Peyer's patch (tissue), 4 donors: ENCODE measurements around the gene LAP3. TPM values are rescaled to one million over a fixed set of nuclear protein-coding genes. Genes with fewer than 3 reads are reported as not detected.
"Not testable (repeated sequence)": the region's sequence is repeated elsewhere in the genome, so short reads cannot be mapped to it uniquely, and the experiment has no call there.

ENCODE experiments used
- DNase-seq, 3 donors: peaks; one replicate each; pipeline ENCODE4 v3.0.0-alpha.2; 2017 to 2019
- H3K27ac ChIP-seq, 4 donors: fragments of 200-600 bp; sonication (generic); one replicate each; pipeline ENCODE4 v1.5.1; 2016 to 2019
- H3K27me3 ChIP-seq, 2 donors: fragments of 200-600 bp; sonication (generic); one replicate each; pipeline ENCODE4 v1.5.1; 2019
- H3K36me3 ChIP-seq, 3 donors: fragments of 200-600 bp; sonication (generic); one replicate each; pipeline ENCODE4 v1.5.1; 2016 to 2019
- H3K4me1 ChIP-seq, 4 donors: fragments of 200-600 bp; sonication (generic); one replicate each; pipeline ENCODE4 v1.5.1; 2016 to 2019
- H3K4me3 ChIP-seq, 4 donors: fragments of 200-600 bp; sonication (generic); 1 replicate in 3 of 4; 2 replicates in 1 of 4; pipeline ENCODE4 v1.5.1; 2016 to 2019; ENCODE audit warnings: mild to moderate bottlenecking in 1 of 4
- H3K9me3 ChIP-seq, 4 donors: fragments of 200-600 bp; sonication (generic); one replicate each; pipeline ENCODE4 v1.5.1; 2016 to 2019; ENCODE audit warnings: mild to moderate bottlenecking in 1 of 4
- CTCF ChIP-seq, 6 experiments: fragments of 450-650 bp in 4 of 6; fragments of 200-600 bp in 2 of 6; sonication (generic) in 1 of 6; IDR thresholded peaks; one replicate each; pipeline ENCODE4 v1.5.1; 2017 to 2019; ENCODE audit warnings: antibody characterized with exemption in 6 of 6, mild to moderate bottlenecking in 3 of 6, moderate library complexity in 1 of 6
- POLR2A ChIP-seq, 2 donors: fragments of 450-650 bp; IDR thresholded peaks; one replicate each; pipeline ENCODE4 v1.5.1; 2017; ENCODE audit warnings: antibody characterized with exemption in 2 of 2, mild to moderate bottlenecking in 2 of 2, moderate library complexity in 2 of 2
- total RNA-seq, 4 donors: library from RNA; depleted of rRNA; stranded (reverse); fragments of >200 nt; gene quantifications; one replicate each; pipeline ENCODE4 v1.1.0, GENCODE V29; 2016

The LAP3 gene
- total RNA-seq, 4 donors from 2014 or later: 41.4 to 79.2 (median 67.4) TPM

GRCh38 chr4:17535242-17535641 lies 41.8 kb upstream of the LAP3 start:
- H3K27me3 ChIP-seq: no peaks in the 10 kb centered on the region
- H3K27ac ChIP-seq: no peak overlapping the region
- H3K4me1 ChIP-seq: no peaks in the 10 kb centered on the region
- H3K36me3 ChIP-seq: no peaks in the 10 kb centered on the region
- TF ChIP-seq POLR2A (IDR thresholded peaks at IDR 0.05) (no peak), CTCF (IDR thresholded peaks at IDR 0.05) (no peak)
- DNase-seq: no peak
- H3K4me3 ChIP-seq: no peak overlapping the region
- H3K9me3 ChIP-seq: no peaks in the 10 kb centered on the region

- TF ChIP-seq POLR2A (IDR thresholded peaks at IDR 0.05) (no peak), CTCF (IDR thresholded peaks at IDR 0.05) (no peak)
- H3K36me3 ChIP-seq: no peaks in the 10 kb centered on the region
- no peak overlapping the region for H3K27ac ChIP-seq
- H3K4me3 ChIP-seq: no peak overlapping the region
- no peaks in the 10 kb centered on the region for H3K4me1 ChIP-seq
- H3K27me3 ChIP-seq: no peaks in the 10 kb centered on the region
- no peak for DNase-seq
- no peaks in the 10 kb centered on the region for H3K9me3 ChIP-seq
These were observed 41.1 kb upstream of the LAP3 start for GRCh38 chr4:17535906-17536305.

- H3K27ac ChIP-seq, H3K4me3 ChIP-seq, H3K4me1 ChIP-seq, H3K36me3 ChIP-seq, H3K27me3 ChIP-seq, H3K9me3 ChIP-seq, DNase-seq: not testable (repeated sequence)
These were observed 39.9 kb upstream of the LAP3 start for GRCh38 chr4:17537060-17537459.

GRCh38 chr4:17544205-17544604 lies 32.8 kb upstream of the LAP3 start:
- TF ChIP-seq POLR2A (IDR thresholded peaks at IDR 0.05) (no peak), CTCF (IDR thresholded peaks at IDR 0.05) (no peak)
- no peak for DNase-seq

GRCh38 chr4:17544831-17545234 lies 32.2 kb upstream of the LAP3 start:
- Histone ChIP-seq H3K4me1 (no peaks in the 10 kb centered on the region), H3K9me3 (no peaks in the 10 kb centered on the region), H3K4me3 (no peak overlapping the region), H3K27ac (no peak overlapping the region), H3K27me3 (no peaks in the 10 kb centered on the region), H3K36me3 (no peaks in the 10 kb centered on the region)
- TF ChIP-seq CTCF (IDR thresholded peaks at IDR 0.05): no peak
- TF ChIP-seq POLR2A (IDR thresholded peaks at IDR 0.05): no peak
- DNase-seq: no peak

More at GRCh38 chr4:17544205-17544604, 32.8 kb upstream of the LAP3 start:
- Histone ChIP-seq H3K27ac (no peak overlapping the region), H3K36me3 (no peaks in the 10 kb centered on the region), H3K9me3 (no peaks in the 10 kb centered on the region), H3K27me3 (no peaks in the 10 kb centered on the region), H3K4me1 (no peaks in the 10 kb centered on the region), H3K4me3 (no peak overlapping the region)

- no peak overlapping the region for H3K27ac ChIP-seq
- H3K4me1 ChIP-seq: no peaks in the 10 kb centered on the region
- no peaks in the 10 kb centered on the region for H3K36me3 ChIP-seq
- no peak for DNase-seq
- no peaks in the 10 kb centered on the region for H3K9me3 ChIP-seq
- no peak overlapping the region for H3K4me3 ChIP-seq
- no peak for TF ChIP-seq CTCF (IDR thresholded peaks at IDR 0.05)
- no peak for TF ChIP-seq POLR2A (IDR thresholded peaks at IDR 0.05)
- H3K27me3 ChIP-seq: no peaks in the 10 kb centered on the region
These were observed 31.4 kb upstream of the LAP3 start for GRCh38 chr4:17545374-17546140.
